Loucy (cell line): ENCODE data around the gene LRRC56.

ENCODE experiments used
- CTCF ChIP-seq: fragments of 200-600 bp; sonication (generic); conservative IDR thresholded peaks from 2 replicates; pipeline ENCODE4 v1.5.1; 2014; ENCODE audit warnings: mild to moderate bottlenecking, antibody characterized with exemption, low read length
- EZH2phosphoT487 ChIP-seq: fragments of 200-600 bp; IDR thresholded peaks from 2 replicates; pipeline ENCODE4 v1.6.1; 2018; ENCODE audit warnings: antibody characterized with exemption, mild to moderate bottlenecking, moderate library complexity, borderline replicate concordance

GRCh38 chr11:490186-490929 lies 47.0 kb upstream of the LRRC56 start:
- TF ChIP-seq CTCF (no peak), EZH2phosphoT487 (no peak)
